GM19328 (cell line): Measurements from ENCODE around the gene TDRD3.
"Not testable (repeated sequence)": the region's sequence is repeated elsewhere in the genome, so short reads cannot be mapped to it uniquely, and the experiment has no call there.

Experiments
- ATAC-seq: cut with Tn5 transposase; IDR thresholded peaks from one replicate; pipeline ENCODE4 v1.9.1; 2021; ENCODE audit warnings: mild to moderate bottlenecking, moderate library complexity; ENCODE audit not compliant: unreplicated experiment

TDRD3 gene

GRCh38 chr13:60398379-60398891 lies 1.4 kb downstream of the TDRD3 start:
- ATAC-seq, result no peak

GRCh38 chr13:60398907-60399589 lies 2.0 kb downstream of the TDRD3 start:
- ATAC-seq, result no peak

GRCh38 chr13:60402022-60402421 lies 5.0 kb downstream of the TDRD3 start:
- ATAC-seq, result no peak

- ATAC-seq, result no peak
These were observed 10.1 kb downstream of the TDRD3 start for GRCh38 chr13:60407095-60407494.

GRCh38 chr13:60407852-60408251 lies 10.8 kb downstream of the TDRD3 start:
- ATAC-seq, result not testable (repeated sequence)

GRCh38 chr13:60409574-60410292 lies 12.7 kb downstream of the TDRD3 start:
- ATAC-seq, result not testable (repeated sequence)

GRCh38 chr13:60410299-60410698 lies 13.3 kb downstream of the TDRD3 start:
- ATAC-seq, result no peak

GRCh38 chr13:60411464-60411863 lies 14.4 kb downstream of the TDRD3 start:
- no peak for ATAC-seq

GRCh38 chr13:60411983-60412382 lies 15.0 kb downstream of the TDRD3 start:
- ATAC-seq, result no peak

- ATAC-seq, result no peak
These were observed 16.0 kb downstream of the TDRD3 start for GRCh38 chr13:60412909-60413616.

- ATAC-seq, result no peak
These were observed 17.2 kb downstream of the TDRD3 start for GRCh38 chr13:60414177-60414576.

GRCh38 chr13:60417734-60418133 lies 20.7 kb downstream of the TDRD3 start:
- ATAC-seq, result no peak

- no peak for ATAC-seq
These were observed 21.9 kb downstream of the TDRD3 start for GRCh38 chr13:60418954-60419353.

- ATAC-seq, result no peak
These were observed 28.3 kb downstream of the TDRD3 start for GRCh38 chr13:60425332-60425731.

GRCh38 chr13:60426075-60426474 lies 29.1 kb downstream of the TDRD3 start:
- ATAC-seq, result no peak

GRCh38 chr13:60427285-60427684 lies 30.3 kb downstream of the TDRD3 start:
- ATAC-seq, result peak; percentile 41

GRCh38 chr13:60431108-60431700 lies 34.2 kb downstream of the TDRD3 start:
- peak; percentile 63 for ATAC-seq

GRCh38 chr13:60433505-60433904 lies 36.5 kb downstream of the TDRD3 start:
- ATAC-seq, result no peak

- no peak for ATAC-seq
These were observed 38.8 kb downstream of the TDRD3 start for GRCh38 chr13:60435762-60436374.

- no peak for ATAC-seq
These were observed 42.2 kb downstream of the TDRD3 start for GRCh38 chr13:60439201-60439600.

GRCh38 chr13:60441761-60442160 lies 44.7 kb downstream of the TDRD3 start:
- ATAC-seq, result no peak
